Measurements from ENCODE around the gene FADD.

FADD gene

DNA sequence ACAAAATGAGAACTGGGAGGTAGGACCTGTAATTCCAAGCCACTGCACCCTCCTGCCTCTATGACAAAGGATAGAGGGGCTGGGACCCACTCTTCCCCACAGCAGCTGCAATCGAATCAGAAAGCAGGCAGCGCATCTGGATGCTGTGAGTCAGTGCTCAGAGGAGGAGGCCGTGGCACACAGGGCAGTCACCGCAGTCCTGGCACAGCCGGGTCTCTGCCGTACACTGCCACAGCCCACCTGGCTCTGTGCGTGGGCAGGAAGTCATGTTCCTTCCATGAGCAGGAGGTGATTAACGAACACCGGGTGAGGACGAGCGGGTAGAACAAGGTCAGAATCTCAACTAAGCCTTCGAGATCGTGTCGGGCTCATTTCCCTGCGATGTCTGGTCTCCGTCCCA lies 37.2 kb downstream of the FADD start:
- DNase-seq = no peak

DNA sequence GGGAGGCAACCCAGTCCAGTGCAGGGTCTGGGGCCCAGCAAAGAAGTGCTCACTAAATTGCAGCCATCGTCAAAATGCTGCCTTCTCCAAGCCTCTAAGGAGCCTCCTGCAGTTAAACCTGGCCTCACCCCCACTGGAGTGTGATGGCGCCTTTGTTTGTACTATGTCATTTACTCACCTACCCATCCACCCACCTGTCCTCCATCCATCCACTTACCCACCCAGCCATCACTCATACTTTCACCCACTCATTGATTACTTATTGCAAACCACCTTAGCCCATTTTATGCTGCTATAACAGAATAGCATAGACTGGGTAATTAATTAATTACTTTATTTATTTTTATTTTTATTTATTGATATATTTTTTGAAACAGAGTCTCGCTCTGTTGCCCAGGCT lies 38.6 kb downstream of the FADD start:
- no peak for DNase-seq

GRCh38 chr11:70242885-70243284 lies 39.8 kb downstream of the FADD start:
- no peak for DNase-seq

- no peak for DNase-seq
These were observed 41.0 kb downstream of the FADD start for GRCh38 chr11:70243912-70244652.

- no peak for DNase-seq
These were observed 41.6 kb downstream of the FADD start for GRCh38 chr11:70244698-70245097.

GRCh38 chr11:70246196-70246595 lies 43.1 kb downstream of the FADD start:
- DNase-seq = no peak

GRCh38 chr11:70247042-70247709 lies 44.1 kb downstream of the FADD start:
- no peak for DNase-seq

DNA sequence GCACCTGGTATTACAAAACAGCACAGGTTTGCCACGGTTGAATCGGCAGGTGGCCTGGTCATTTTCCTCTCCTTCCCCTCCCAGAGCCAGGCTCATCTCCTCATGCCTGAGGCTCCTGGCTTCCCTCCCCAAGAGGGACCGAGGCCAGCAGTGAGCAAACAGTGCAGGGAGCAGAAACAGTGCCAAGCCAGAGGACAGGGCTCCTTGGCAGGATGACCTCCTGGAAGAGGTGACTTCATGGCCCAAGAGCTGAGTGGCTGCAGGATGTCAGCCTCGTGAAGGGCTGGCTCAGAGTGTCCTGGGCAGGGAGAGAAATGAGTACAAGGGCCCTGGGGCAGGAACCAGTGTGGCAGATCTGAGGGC lies 44.6 kb downstream of the FADD start:
- DNase-seq = no peak

- DNase-seq = no peak
These were observed 48.0 kb downstream of the FADD start for GRCh38 chr11:70250876-70251658.

DNA sequence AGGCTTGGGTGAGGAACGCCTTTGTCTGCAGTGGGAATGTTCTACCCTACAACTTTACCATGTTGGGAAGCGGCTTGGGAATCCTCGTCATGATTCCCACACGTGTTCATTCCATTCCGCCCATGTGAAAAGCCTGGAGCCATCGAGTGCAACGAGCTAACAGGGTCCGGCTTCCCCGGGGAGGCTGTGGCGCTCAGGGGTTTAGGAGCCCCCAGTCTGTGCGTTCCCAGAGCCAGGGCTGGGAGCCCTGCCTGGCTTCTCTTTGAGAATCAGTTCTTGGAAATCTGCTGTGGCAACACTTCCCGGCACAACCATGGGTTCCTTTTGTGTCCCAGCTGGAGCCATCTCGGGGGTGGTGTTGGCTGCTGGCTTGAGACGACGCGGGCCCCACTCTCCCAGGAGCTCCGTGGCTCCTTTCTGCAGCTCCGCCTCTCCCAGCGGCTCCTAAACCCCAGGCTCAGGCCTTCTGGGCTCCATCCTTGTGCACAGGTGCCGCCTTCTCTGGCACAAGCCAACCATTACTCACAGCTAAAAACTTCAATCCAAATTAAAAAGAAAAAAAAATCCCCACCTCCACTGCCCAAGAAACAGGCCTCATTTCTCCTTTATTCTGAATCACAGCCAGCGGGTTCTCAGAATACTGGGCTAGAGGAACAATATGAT lies 48.7 kb downstream of the FADD start:
- no peak for DNase-seq

DNA sequence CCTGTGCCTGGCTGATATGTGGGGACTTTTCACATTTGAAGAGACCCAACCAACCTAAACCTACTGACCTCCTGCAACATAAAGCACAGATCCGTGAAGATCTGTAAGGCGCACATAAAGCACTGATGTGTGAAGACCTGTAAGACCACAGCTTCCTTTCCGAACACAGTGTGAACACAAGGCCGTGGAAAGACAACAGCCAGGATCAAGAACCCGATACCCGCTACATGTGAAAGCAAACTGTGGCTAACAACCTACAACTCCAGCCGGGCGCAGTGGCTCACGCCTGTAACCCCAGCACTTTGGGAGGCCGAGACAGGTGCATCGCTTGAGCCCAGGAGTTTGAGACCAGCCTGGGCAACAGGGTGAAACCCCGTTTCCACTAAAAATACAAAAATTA lies 49.7 kb downstream of the FADD start:
- no peak for DNase-seq

DNA sequence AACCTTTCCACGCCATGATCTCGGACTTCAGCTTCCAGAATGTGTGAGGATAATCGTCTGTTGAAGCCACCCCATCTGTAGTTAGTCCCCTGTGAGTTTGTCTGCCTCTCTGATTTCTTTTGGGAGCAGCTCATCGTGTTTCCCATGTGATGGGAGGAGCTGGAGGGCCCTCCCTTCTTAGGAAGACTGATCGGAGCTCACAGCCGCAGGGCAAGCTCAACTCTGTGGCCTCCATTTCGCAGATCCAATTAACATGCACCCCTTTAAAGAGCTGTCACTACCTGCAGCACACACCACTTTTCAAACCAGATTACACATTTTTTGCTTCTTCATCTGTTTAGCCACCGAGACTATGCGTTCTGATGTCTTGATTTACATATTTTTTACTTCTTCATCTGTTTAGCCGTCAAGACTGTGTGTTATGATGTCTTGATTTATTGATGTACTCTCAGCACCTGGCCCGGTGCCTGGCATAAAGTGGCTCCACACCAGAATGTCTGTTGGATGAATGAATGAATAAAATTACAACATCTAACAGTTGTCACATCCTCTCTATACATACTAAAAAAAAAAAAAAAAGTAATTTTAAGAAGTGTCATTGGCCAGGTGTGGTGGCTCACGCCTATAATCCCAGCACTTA lies 52.5 kb downstream of the FADD start:
- DNase-seq = no peak
